ENCODE results near the gene C1GALT1. TPM values are rescaled to one million over a fixed set of nuclear protein-coding genes. Genes with fewer than 3 reads are reported as not detected.

The C1GALT1 gene
- total and polyA plus RNA-seq, 7 experiments from 2014 or later: 47.9 to 60.1 (median 54.5) TPM

- H3K4me1 Mint-ChIP-seq: peaks cover 0 to 2% (median 0%) of the 10 kb centered on the region in 7 donors
- ChIA-PET CTCF (no interaction called here), POLR2A (no interaction called here)
- Histone ChIP-seq H3K36me3 (ENCODE audit: control insufficient read depth in 2 of 3, insufficient read depth in 3 of 3, low read length in 3 of 3) (no peaks in the 10 kb centered on the region), H3K4me1 (ENCODE audit: control insufficient read depth in 2 of 2, insufficient read depth in 2 of 2, low read length in 2 of 2) (no peaks in the 10 kb centered on the region), H3K27ac (ENCODE audit: low read depth, low read length) (no peak overlapping the region), H3K9me3 (ENCODE audit: control insufficient read depth in 2 of 3, low read length in 3 of 3) (no peaks in the 10 kb centered on the region), H3K27me3 (ENCODE audit: control insufficient read depth in 2 of 2, insufficient read depth in 2 of 2, low read length in 2 of 2) (no peaks in the 10 kb centered on the region), H3K4me3 (ENCODE audit: low read length) (no peak overlapping the region)
- H3K27ac Mint-ChIP-seq: no peak overlapping the region
- ATAC-seq (no peak), DNase-seq (no peak)
- intact Hi-C loops (cut with micrococcal nuclease): no loop called here
- H3K36me3 Mint-ChIP-seq: peaks cover 0 to 9% (median 5%) of the 10 kb centered on the region in 5 donors
- peaks cover 0 to 3% (median 0%) of the 10 kb centered on the region in 11 donors for H3K9me3 Mint-ChIP-seq
- H3K4me3 Mint-ChIP-seq: no peak overlapping the region
- peaks cover 0 to 9% (median 4%) of the 10 kb centered on the region in 5 donors for H3K27me3 Mint-ChIP-seq
Measured at GRCh38 chr7:7272294-7272693, 90.0 kb downstream of the C1GALT1 start.

GRCh38 chr7:7274782-7275181 lies 92.4 kb downstream of the C1GALT1 start:
- ChIA-PET POLR2A (no interaction called here), CTCF (no interaction called here)
- Histone ChIP-seq H3K4me3 (ENCODE audit: low read length) (no peak overlapping the region), H3K4me1 (ENCODE audit: control insufficient read depth in 2 of 2, insufficient read depth in 2 of 2, low read length in 2 of 2) (no peaks in the 10 kb centered on the region), H3K9me3 (ENCODE audit: control insufficient read depth in 2 of 3, low read length in 3 of 3) (no peaks in the 10 kb centered on the region), H3K27ac (ENCODE audit: low read depth, low read length) (no peak overlapping the region), H3K27me3 (ENCODE audit: control insufficient read depth in 2 of 2, insufficient read depth in 2 of 2, low read length in 2 of 2) (no peaks in the 10 kb centered on the region), H3K36me3 (ENCODE audit: control insufficient read depth in 2 of 3, insufficient read depth in 3 of 3, low read length in 3 of 3) (no peaks in the 10 kb centered on the region)
- Mint-ChIP-seq H3K9me3 (peaks cover 0 to 3% (median 0%) of the 10 kb centered on the region in 11 donors), H3K27me3 (peaks cover 0 to 12% (median 4%) of the 10 kb centered on the region in 5 donors), H3K36me3 (peaks cover 0 to 18% (median 9%) of the 10 kb centered on the region in 5 donors), H3K27ac (no peak overlapping the region), H3K4me1 (peaks cover 0 to 2% (median 0%) of the 10 kb centered on the region in 7 donors), H3K4me3 (no peak overlapping the region)
- ATAC-seq (no peak), DNase-seq (no peak)
- intact Hi-C loops (cut with micrococcal nuclease): no loop called here

GRCh38 chr7:7276161-7276560 lies 93.8 kb downstream of the C1GALT1 start:
- no peaks in the 10 kb centered on the region for H3K4me1 ChIP-seq (ENCODE audit: control insufficient read depth in 2 of 2, insufficient read depth in 2 of 2, low read length in 2 of 2)
- H3K4me1 Mint-ChIP-seq: peaks cover 0 to 2% (median 0%) of the 10 kb centered on the region in 7 donors
- H3K4me3 Mint-ChIP-seq: no peak overlapping the region
- intact Hi-C loops (cut with micrococcal nuclease): no loop called here
- CTCF ChIA-PET: no interaction called here
- H3K27ac Mint-ChIP-seq: no peak overlapping the region
- H3K9me3 ChIP-seq (ENCODE audit: control insufficient read depth in 2 of 3, low read length in 3 of 3): no peaks in the 10 kb centered on the region
- H3K27ac ChIP-seq (ENCODE audit: low read depth, low read length): no peak overlapping the region
- POLR2A ChIA-PET: interaction anchor here (0.7 kb wide), 1 partner anchor 12 kb away, joined by 4 read pairs; no protein-coding TSS in a partner anchor
- H3K36me3 Mint-ChIP-seq: peaks cover 0 to 24% (median 9%) of the 10 kb centered on the region in 5 donors
- H3K9me3 Mint-ChIP-seq: peaks cover 0 to 5% (median 0%) of the 10 kb centered on the region in 11 donors
- peaks cover 0 to 12% (median 4%) of the 10 kb centered on the region in 5 donors for H3K27me3 Mint-ChIP-seq
- DNase-seq (no peak), ATAC-seq (no peak)
- no peaks in the 10 kb centered on the region for H3K27me3 ChIP-seq (ENCODE audit: control insufficient read depth in 2 of 2, insufficient read depth in 2 of 2, low read length in 2 of 2)
- no peaks in the 10 kb centered on the region for H3K36me3 ChIP-seq (ENCODE audit: control insufficient read depth in 2 of 3, insufficient read depth in 3 of 3, low read length in 3 of 3)
- no peak overlapping the region for H3K4me3 ChIP-seq (ENCODE audit: low read length)

GRCh38 chr7:7290429-7291122 lies 108.2 kb downstream of the C1GALT1 start:
- ChIA-PET POLR2A (no interaction called here), CTCF (no interaction called here)
- Mint-ChIP-seq H3K27me3 (peaks cover 0 to 3% (median 0%) of the 10 kb centered on the region in 5 donors), H3K27ac (no peak overlapping the region), H3K4me3 (no peak overlapping the region), H3K9me3 (peaks cover 0 to 11% (median 4%) of the 10 kb centered on the region in 11 donors), H3K4me1 (no peaks in the 10 kb centered on the region), H3K36me3 (peaks cover 0 to 4% (median 0%) of the 10 kb centered on the region in 5 donors)
- no peak overlapping the region for H3K4me3 ChIP-seq (ENCODE audit: low read length)
- DNase-seq (no peak), ATAC-seq (no peak)
- H3K27ac ChIP-seq (ENCODE audit: low read depth, low read length): no peak overlapping the region
- intact Hi-C loops (cut with micrococcal nuclease): no loop called here
- H3K36me3 ChIP-seq (ENCODE audit: control insufficient read depth in 2 of 3, insufficient read depth in 3 of 3, low read length in 3 of 3): no peaks in the 10 kb centered on the region
- no peaks in the 10 kb centered on the region for H3K4me1 ChIP-seq (ENCODE audit: control insufficient read depth in 2 of 2, insufficient read depth in 2 of 2, low read length in 2 of 2)
- no peaks in the 10 kb centered on the region for H3K27me3 ChIP-seq (ENCODE audit: control insufficient read depth in 2 of 2, insufficient read depth in 2 of 2, low read length in 2 of 2)
- H3K9me3 ChIP-seq (ENCODE audit: control insufficient read depth in 2 of 3, low read length in 3 of 3): no peaks in the 10 kb centered on the region

GRCh38 chr7:7292085-7292484 lies 109.7 kb downstream of the C1GALT1 start:
- Histone ChIP-seq H3K4me3 (ENCODE audit: low read length) (no peak overlapping the region), H3K4me1 (ENCODE audit: control insufficient read depth in 2 of 2, insufficient read depth in 2 of 2, low read length in 2 of 2) (no peaks in the 10 kb centered on the region), H3K27me3 (ENCODE audit: control insufficient read depth in 2 of 2, insufficient read depth in 2 of 2, low read length in 2 of 2) (no peaks in the 10 kb centered on the region), H3K36me3 (ENCODE audit: control insufficient read depth in 2 of 3, insufficient read depth in 3 of 3, low read length in 3 of 3) (no peaks in the 10 kb centered on the region), H3K9me3 (ENCODE audit: control insufficient read depth in 2 of 3, low read length in 3 of 3) (no peaks in the 10 kb centered on the region), H3K27ac (ENCODE audit: low read depth, low read length) (no peak overlapping the region)
- intact Hi-C loops (cut with micrococcal nuclease): no loop called here
- no peak overlapping the region for H3K4me3 Mint-ChIP-seq
- no peaks in the 10 kb centered on the region for H3K27me3 Mint-ChIP-seq
- ATAC-seq (no peak), DNase-seq (no peak)
- no peak overlapping the region for H3K27ac Mint-ChIP-seq
- ChIA-PET CTCF (no interaction called here), POLR2A (no interaction called here)
- H3K9me3 Mint-ChIP-seq: peaks cover 0 to 2% (median 0%) of the 10 kb centered on the region in 11 donors
- no peaks in the 10 kb centered on the region for H3K4me1 Mint-ChIP-seq
- no peaks in the 10 kb centered on the region for H3K36me3 Mint-ChIP-seq

GRCh38 chr7:7292608-7293007 lies 110.3 kb downstream of the C1GALT1 start:
- no peak for ATAC-seq
- Mint-ChIP-seq H3K27ac (no peak overlapping the region), H3K4me3 (no peak overlapping the region), H3K36me3 (no peaks in the 10 kb centered on the region), H3K4me1 (no peaks in the 10 kb centered on the region), H3K27me3 (no peaks in the 10 kb centered on the region), H3K9me3 (peaks cover 0 to 3% (median 0%) of the 10 kb centered on the region in 11 donors)
- Histone ChIP-seq H3K27ac (ENCODE audit: low read depth, low read length) (no peak overlapping the region), H3K4me3 (ENCODE audit: low read length) (no peak overlapping the region), H3K36me3 (ENCODE audit: control insufficient read depth in 2 of 3, insufficient read depth in 3 of 3, low read length in 3 of 3) (no peaks in the 10 kb centered on the region), H3K27me3 (ENCODE audit: control insufficient read depth in 2 of 2, insufficient read depth in 2 of 2, low read length in 2 of 2) (no peaks in the 10 kb centered on the region), H3K4me1 (ENCODE audit: control insufficient read depth in 2 of 2, insufficient read depth in 2 of 2, low read length in 2 of 2) (no peaks in the 10 kb centered on the region), H3K9me3 (ENCODE audit: control insufficient read depth in 2 of 3, low read length in 3 of 3) (no peaks in the 10 kb centered on the region)
- POLR2A ChIA-PET: no interaction called here
- no peak for DNase-seq
- intact Hi-C loops (cut with micrococcal nuclease): no loop called here
- CTCF ChIA-PET: no interaction called here

- intact Hi-C loops (cut with micrococcal nuclease): no loop called here
- Histone ChIP-seq H3K4me3 (ENCODE audit: low read length) (no peak overlapping the region), H3K27ac (ENCODE audit: low read depth, low read length) (no peak overlapping the region), H3K4me1 (ENCODE audit: control insufficient read depth in 2 of 2, insufficient read depth in 2 of 2, low read length in 2 of 2) (no peaks in the 10 kb centered on the region), H3K9me3 (ENCODE audit: control insufficient read depth in 2 of 3, low read length in 3 of 3) (no peaks in the 10 kb centered on the region), H3K27me3 (ENCODE audit: control insufficient read depth in 2 of 2, insufficient read depth in 2 of 2, low read length in 2 of 2) (no peaks in the 10 kb centered on the region), H3K36me3 (ENCODE audit: control insufficient read depth in 2 of 3, insufficient read depth in 3 of 3, low read length in 3 of 3) (no peaks in the 10 kb centered on the region)
- no peak overlapping the region for H3K27ac Mint-ChIP-seq
- ATAC-seq (no peak), DNase-seq (no peak)
- H3K27me3 Mint-ChIP-seq: no peaks in the 10 kb centered on the region
- H3K9me3 Mint-ChIP-seq: peaks cover 0 to 4% (median 0%) of the 10 kb centered on the region in 11 donors
- H3K4me1 Mint-ChIP-seq: no peaks in the 10 kb centered on the region
- CTCF ChIA-PET: no interaction called here
- no peaks in the 10 kb centered on the region for H3K36me3 Mint-ChIP-seq
- POLR2A ChIA-PET: no interaction called here
- H3K4me3 Mint-ChIP-seq: no peak overlapping the region
Measured at GRCh38 chr7:7293092-7293491, 110.7 kb downstream of the C1GALT1 start.
